GM19372 (cell line): ENCODE measurements around the gene FCHSD2.
A peak's percentile ranks its signal among the peaks of the same experiment; 100 is the strongest.
"Not testable (repeated sequence)": the region's sequence is repeated elsewhere in the genome, so short reads cannot be mapped to it uniquely, and the experiment has no call there.

Experiments
- ATAC-seq: cut with Tn5 transposase; IDR thresholded peaks from one replicate; pipeline ENCODE4 v1.9.1; 2021; ENCODE audit warnings: mild to moderate bottlenecking, low read depth, moderate library complexity; ENCODE audit not compliant: unreplicated experiment

The FCHSD2 gene

DNA sequence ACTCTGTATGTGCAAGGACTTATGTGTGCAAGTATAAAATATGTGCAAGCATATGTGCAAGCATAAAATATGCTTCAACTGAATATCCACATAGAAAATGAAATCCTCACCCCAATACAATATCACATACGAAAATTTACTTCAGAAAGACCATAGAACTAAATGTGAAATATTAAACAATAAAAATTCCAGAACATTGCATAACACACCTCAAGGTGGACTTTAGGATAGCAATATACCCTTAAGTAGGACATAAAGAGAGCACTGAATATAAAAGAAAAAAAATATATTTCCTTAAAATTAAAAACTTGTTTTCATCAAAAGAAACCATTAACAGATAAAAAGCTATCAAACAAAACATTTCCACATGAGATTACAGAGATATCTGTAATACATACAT is 67.8 kb downstream of the FCHSD2 start:
- no peak for ATAC-seq

- ATAC-seq, result peak; percentile 64
These were observed 69.1 kb downstream of the FCHSD2 start for GRCh38 chr11:73072935-73073481.

- no peak for ATAC-seq
These were observed 71.5 kb downstream of the FCHSD2 start for GRCh38 chr11:73070653-73071052.

DNA sequence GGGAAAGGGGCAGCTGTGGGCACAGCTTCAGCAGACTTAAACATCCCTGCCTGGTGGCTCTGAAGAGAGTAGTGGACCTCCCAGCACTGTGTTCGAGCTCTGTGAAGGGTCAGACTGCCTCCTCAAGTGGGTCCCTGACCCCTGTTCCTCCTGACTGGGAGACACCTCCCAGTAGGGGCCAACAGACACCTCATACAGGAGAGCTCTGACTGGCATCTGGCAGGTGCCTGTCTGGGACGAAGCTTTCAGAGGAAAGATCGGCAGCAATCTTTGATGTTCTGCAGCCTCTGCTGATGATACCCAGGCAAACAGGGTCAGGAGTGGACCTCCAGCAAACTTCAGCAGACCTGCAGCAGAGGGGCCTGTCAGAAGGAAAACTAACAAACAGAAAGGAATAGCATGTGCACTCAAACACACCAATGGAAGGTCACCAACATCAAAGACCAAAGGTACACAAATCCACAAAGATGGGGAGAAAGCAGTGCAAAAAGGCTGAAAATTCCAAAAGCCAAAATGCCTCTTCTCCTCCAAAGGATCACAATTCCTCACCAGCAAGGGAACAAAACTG is 80.2 kb downstream of the FCHSD2 start:
- not testable (repeated sequence) for ATAC-seq

DNA sequence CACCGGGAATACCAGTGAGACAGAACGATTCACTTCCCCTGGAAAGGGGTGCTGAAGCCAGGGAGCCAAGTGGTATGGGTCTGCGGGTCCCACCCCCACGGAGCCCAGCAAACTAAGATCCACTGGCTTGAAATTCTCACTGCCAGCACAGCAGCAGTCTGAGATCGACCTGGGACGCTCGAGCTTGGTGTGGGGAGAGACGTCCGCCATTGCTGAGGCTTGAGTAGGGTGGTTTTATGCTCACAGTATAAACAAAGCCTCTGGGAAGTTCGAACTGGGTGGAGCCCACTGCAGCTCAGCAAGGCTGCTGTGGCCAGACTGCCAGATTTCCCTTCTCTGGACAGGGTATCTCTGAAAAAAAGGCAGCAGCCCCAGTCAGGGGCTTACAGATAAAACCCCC is 80.7 kb downstream of the FCHSD2 start:
- not testable (repeated sequence) for ATAC-seq

GRCh38 chr11:73059915-73060314 is 82.2 kb downstream of the FCHSD2 start:
- no peak for ATAC-seq

DNA sequence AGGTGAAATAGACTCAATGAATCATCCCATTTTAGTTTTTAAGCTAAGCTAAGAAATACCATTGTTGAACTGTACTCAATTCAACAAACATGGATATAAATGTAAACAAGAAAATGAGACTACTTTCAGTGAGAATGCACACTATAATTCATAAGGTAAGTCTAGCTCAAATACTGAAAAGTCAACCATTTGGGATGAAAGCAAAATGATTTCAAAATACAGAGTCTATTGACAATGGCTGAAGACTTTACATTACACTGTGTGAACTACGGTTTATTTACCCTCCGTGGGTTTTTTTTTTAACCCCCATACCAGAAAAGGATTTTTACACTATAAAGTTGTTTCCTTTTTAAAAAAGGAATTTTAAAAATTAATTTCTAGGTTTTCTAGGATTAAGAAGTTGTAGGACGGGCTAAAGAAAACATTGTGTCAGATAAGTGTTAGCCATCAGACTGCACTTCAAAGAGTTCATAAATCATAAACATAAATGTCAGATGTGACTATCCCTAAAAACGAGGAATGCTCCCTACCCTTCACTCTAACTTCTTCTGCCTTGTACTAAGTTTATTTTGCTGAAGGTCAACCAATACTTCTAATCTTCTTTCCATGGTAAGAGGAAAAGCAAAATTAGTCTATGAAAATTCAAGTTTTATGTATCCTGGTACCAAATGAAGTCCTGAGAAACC is 83.0 kb downstream of the FCHSD2 start:
- ATAC-seq, result no peak

DNA sequence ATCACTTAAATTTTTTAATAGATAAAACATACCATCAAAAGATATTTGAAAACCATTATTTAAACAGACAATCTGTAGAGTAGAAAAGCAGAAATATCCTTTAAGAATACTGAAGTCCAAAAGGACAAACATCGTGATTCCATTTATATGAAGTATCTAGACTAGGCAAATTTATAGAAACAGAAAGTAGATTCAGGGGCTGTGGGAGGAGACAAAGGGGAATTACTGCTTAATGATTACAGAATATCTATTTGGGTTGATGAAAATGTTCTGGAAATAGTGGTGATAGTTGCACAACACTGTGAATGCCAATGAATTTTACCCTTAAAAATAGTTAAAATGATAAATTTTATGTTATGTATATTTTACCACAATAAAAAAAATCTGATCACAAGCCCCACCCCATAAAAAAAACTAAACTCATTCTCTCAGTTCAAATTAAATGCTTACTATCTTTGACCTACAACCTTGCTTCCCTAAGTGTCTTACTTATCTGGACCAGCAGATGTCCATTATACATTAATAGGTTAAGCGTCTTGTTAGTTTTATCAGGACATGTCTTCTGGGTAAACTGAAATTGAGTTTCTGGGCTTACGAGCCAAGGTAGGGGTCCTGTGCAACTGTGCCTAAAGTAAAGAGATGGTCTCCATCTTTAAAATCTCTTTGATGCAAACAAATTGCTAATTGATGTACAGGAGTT is 86.3 kb downstream of the FCHSD2 start:
- no peak for ATAC-seq

DNA sequence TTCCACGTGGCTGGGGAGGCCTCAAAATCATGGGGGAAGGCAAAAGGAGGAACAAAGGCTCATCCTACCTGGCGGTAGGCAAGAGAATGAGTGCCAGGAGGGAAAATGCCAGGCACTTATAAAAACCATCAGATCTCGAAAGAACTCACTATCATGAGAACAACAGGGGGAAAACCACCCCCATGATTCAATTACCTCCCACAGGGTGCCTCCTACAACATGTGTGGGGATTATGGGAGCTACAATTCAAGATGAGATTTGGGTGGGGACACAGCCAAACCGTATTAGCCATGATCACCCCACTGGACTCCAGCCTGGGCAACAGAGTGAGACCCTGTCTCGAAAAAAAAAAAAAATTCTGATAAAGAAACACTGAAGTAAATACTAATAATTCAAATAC is 87.1 kb downstream of the FCHSD2 start:
- no peak for ATAC-seq

GRCh38 chr11:73053964-73054363 is 88.2 kb downstream of the FCHSD2 start:
- no peak for ATAC-seq

- ATAC-seq, result no peak
These were observed 93.7 kb downstream of the FCHSD2 start for GRCh38 chr11:73048446-73048845.

DNA sequence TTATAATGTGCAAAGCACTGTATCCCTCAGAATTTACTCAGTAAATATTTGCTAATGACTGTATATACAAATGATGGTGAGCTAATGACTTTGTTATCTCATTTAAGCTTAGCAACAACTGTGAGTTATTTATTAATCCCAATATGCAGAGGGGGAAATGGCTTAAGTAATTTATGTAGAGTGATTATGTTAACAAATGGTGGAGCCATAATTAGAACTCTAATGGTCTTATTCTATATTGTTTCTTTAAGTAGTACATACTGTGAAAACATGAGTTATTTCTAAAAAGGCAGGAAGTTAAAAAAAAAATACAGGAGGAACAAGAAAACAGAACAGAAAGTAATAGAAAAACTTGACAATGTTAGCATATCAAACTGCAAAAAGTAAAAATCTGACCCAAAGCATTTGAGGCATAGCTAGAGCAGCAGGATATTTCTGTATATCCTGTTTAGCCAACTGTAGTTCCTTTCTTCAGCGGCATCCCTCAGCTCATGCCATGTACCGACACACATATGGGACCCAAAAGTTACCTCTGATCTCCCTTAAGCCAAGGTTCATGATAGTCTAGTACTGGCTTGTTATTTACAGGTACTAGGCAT is 94.2 kb downstream of the FCHSD2 start:
- ATAC-seq, result peak; percentile 77

GRCh38 chr11:73040046-73040445 is 102.1 kb downstream of the FCHSD2 start:
- ATAC-seq, result no peak

DNA sequence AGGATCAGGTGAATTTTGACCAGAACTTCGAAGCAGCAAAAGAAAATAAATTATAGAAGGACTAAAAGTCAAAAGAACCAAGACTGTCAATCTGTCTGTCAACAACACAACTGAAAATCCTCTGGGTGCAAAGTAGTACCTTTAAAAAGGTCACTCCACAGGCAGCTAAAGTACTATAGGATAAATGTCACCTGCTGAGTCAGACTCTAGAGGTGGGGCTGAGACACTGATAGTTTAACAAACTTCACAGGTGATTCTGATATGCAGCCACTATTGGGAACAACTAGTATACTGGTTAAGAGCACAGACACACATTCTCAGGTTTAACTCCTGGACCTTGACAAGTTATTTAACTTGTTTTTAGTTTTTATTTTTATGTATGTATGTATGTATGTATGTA is 107.3 kb downstream of the FCHSD2 start:
- no peak for ATAC-seq

- no peak for ATAC-seq
These were observed 107.8 kb downstream of the FCHSD2 start for GRCh38 chr11:73034331-73034730.

GRCh38 chr11:73030130-73030529 is 112.0 kb downstream of the FCHSD2 start:
- no peak for ATAC-seq

GRCh38 chr11:73029403-73029802 is 112.7 kb downstream of the FCHSD2 start:
- no peak for ATAC-seq

GRCh38 chr11:73028611-73029010 is 113.5 kb downstream of the FCHSD2 start:
- ATAC-seq, result no peak

DNA sequence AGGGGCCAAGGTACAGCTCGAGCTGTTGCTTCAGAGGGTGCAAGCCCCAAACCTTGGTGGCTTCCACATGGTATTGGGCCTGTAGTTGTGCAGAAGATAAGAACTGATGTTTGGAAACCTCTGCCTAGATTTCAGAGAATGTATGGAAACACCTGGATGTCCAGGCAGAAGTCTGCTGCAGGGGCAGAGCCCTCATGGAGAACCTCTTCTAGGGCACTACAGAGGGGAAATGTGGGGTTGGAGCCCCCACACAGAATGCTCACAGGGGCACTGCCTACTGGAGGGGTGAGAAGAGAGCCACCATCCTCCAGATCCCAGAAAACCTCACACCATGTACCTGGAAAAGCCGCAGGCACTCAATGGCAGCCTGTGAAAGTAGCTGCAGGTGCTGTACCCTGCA is 114.3 kb downstream of the FCHSD2 start:
- not testable (repeated sequence) for ATAC-seq

DNA sequence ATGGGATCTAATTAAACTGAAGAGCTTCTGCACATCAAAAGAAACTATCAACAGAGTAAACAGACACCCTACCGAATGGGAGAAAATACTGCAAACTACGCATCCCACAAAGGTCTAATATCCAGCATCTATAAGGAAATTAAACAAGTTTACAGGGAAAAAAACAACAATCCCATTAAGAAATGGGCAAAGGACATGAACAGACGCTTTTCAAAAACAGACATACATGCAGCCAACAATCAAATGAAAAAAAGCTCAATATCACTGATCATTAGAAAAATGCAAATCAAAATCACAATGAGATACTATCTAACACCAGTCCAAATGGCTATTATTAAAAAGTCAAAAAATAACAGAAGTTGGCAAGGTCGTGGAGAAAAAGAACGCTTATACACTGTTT is 117.5 kb downstream of the FCHSD2 start:
- no peak for ATAC-seq

DNA sequence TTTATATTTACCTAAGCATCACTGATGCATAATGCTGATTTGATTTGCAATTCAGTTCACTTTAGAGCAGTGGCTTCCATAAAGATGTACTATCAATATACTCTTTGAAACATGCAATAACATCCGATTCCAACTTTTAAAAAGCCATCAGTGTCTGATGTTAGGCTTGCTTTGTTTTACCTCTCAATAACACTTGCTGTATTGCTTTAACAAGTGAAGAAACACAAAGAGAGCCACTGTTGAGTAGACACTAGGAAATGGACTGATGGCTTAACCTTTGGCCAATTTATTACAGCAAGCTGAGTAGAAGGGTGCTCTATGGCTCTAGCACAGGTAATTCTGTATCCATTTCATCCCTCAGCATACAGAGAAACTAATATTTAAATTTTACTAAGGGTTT is 122.1 kb downstream of the FCHSD2 start:
- no peak for ATAC-seq
